Measurements from ENCODE around the gene RPS24.

- no peak for TF ChIP-seq CTCF (IDR thresholded peaks at IDR 0.05; ENCODE audit: insufficient read depth, low read length, poor library complexity, severe bottlenecking)
- no peak for TF ChIP-seq EZH2phosphoT487 (conservative IDR thresholded peaks at IDR 0.05; ENCODE audit: low read length)
Measured at GRCh38 chr10:78017856-78018255, 15.8 kb upstream of the RPS24 start.
